ENCODE results near the gene GON7.

Gene GON7

DNA sequence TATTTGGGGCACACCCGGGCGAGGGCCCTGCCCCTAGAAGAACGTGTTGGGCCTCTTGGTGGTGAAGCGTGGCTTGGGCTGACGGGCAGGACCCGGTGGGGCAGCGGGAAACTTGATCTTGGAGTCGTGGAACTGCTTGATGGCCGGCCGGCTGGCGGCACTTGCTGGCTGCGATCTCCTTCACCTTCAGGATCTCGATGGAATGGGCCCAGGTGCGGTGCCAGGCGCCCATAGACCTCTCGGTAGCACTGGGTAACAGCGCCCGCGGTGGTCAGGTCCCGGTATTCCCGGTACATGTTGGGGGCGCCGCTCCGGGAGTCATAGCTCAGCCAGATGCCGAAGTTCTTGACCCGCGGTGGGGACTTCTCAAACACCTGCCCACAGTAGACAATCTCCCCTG lies 16.7 kb upstream of the GON7 start:
- H2BK5ac ChIP-seq (ENCODE audit: low read depth, low read length, poor library complexity, severe bottlenecking), result no peak overlapping the region
- DNase-seq, result no peak
- WGBS, result 98% methylated on average over 26 of the region's 27 CpGs
- no peak overlapping the region for H3K23ac ChIP-seq (ENCODE audit: low read length in 2 of 2)
- H3K79me1 ChIP-seq (replicated peaks; ENCODE audit: low read length, poor library complexity, severe bottlenecking), result peaks cover 2% of the 10 kb centered on the region
- H3K9ac ChIP-seq (ENCODE audit: low read length), result no peak overlapping the region
- no peak overlapping the region for H3K4me2 ChIP-seq (ENCODE audit: low read length, poor library complexity, severe bottlenecking)
- no peak overlapping the region for H2BK120ac ChIP-seq (ENCODE audit: low read depth, low read length)
- no peak overlapping the region for H4K8ac ChIP-seq (ENCODE audit: low read length)
- H2BK15ac ChIP-seq (ENCODE audit: low read depth, poor library complexity, severe bottlenecking), result no peak overlapping the region
- H3K27ac ChIP-seq (ENCODE audit: low read length, poor library complexity, severe bottlenecking), result no peak overlapping the region
- no peak overlapping the region for H2BK12ac ChIP-seq (ENCODE audit: low read length in 2 of 2)
- H3K4me1 ChIP-seq (ENCODE audit: control insufficient read depth, insufficient read depth, low read depth, low read length), result peaks cover 2% of the 10 kb centered on the region
- H4K91ac ChIP-seq (ENCODE audit: low read length), result no peak overlapping the region
- no peak overlapping the region for H3K14ac ChIP-seq (ENCODE audit: low read length in 2 of 2)
- no peaks in the 10 kb centered on the region for H3K9me3 ChIP-seq (ENCODE audit: control insufficient read depth, low read length)
- H3K27me3 ChIP-seq (ENCODE audit: control insufficient read depth in 1 of 2, insufficient read depth in 1 of 2, low read length in 2 of 2), result no peaks in the 10 kb centered on the region
- no peak overlapping the region for H2AK5ac ChIP-seq (ENCODE audit: low read length, severe bottlenecking)
- H3K4ac ChIP-seq (ENCODE audit: low read depth in 1 of 2, low read length in 2 of 2), result no peak overlapping the region
- peaks cover 31 to 70% of the 10 kb centered on the region in 2 experiments for H3K36me3 ChIP-seq (ENCODE audit: control insufficient read depth in 1 of 2, insufficient read depth in 2 of 2, low read depth in 1 of 2, low read length in 2 of 2)
- no peak overlapping the region for H3K4me3 ChIP-seq (ENCODE audit: insufficient read depth in 1 of 2, low read depth in 1 of 2, low read length in 2 of 2)
- H3K18ac ChIP-seq (ENCODE audit: low read depth in 1 of 2, low read length in 2 of 2), result no peak overlapping the region
- no peak overlapping the region for H2AFZ ChIP-seq (ENCODE audit: low read depth, low read length)

DNA sequence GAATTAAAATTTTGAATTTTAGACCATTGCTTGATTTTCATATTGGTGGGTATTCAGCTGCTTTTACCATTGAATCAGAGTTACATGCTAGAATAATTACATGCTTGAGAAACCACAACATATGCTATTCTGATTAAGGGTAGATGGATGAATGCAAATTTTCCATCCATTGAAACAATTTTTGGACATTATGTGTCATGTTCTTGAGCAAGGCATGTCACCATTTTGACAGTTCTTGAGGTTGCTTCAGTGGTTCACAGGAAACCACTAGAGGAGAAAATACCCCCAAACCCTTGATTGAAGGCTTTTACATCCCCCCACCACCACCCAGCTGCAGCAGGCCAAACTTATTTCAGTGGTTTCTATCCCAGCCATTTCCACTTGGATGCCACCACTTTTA lies 13.6 kb upstream of the GON7 start:
- Histone ChIP-seq H3K4me1 (ENCODE audit: control insufficient read depth, insufficient read depth, low read depth, low read length) (no peaks in the 10 kb centered on the region), H3K9ac (ENCODE audit: low read length) (no peak overlapping the region), H3K4me2 (ENCODE audit: low read length, poor library complexity, severe bottlenecking) (no peak overlapping the region), H2BK12ac (ENCODE audit: low read length in 2 of 2) (no peak overlapping the region), H2BK5ac (ENCODE audit: low read depth, low read length, poor library complexity, severe bottlenecking) (no peak overlapping the region), H3K79me1 (replicated peaks; ENCODE audit: low read length, poor library complexity, severe bottlenecking) (peaks cover 4% of the 10 kb centered on the region), H2BK120ac (ENCODE audit: low read depth, low read length) (no peak overlapping the region), H4K8ac (ENCODE audit: low read length) (no peak overlapping the region), H4K91ac (ENCODE audit: low read length) (no peak overlapping the region), H3K27me3 (ENCODE audit: control insufficient read depth in 1 of 2, insufficient read depth in 1 of 2, low read length in 2 of 2) (no peaks in the 10 kb centered on the region), H3K18ac (ENCODE audit: low read depth in 1 of 2, low read length in 2 of 2) (no peak overlapping the region), H2BK15ac (ENCODE audit: low read depth, poor library complexity, severe bottlenecking) (no peak overlapping the region), H3K14ac (ENCODE audit: low read length in 2 of 2) (no peak overlapping the region), H2AFZ (ENCODE audit: low read depth, low read length) (no peak overlapping the region), H3K4me3 (ENCODE audit: insufficient read depth in 1 of 2, low read depth in 1 of 2, low read length in 2 of 2) (no peak overlapping the region), H3K23ac (ENCODE audit: low read length in 2 of 2) (no peak overlapping the region), H3K9me3 (ENCODE audit: control insufficient read depth, low read length) (no peaks in the 10 kb centered on the region), H3K36me3 (ENCODE audit: control insufficient read depth in 1 of 2, insufficient read depth in 2 of 2, low read depth in 1 of 2, low read length in 2 of 2) (peaks cover 28 to 65% of the 10 kb centered on the region in 2 experiments), H2AK5ac (ENCODE audit: low read length, severe bottlenecking) (no peak overlapping the region), H3K27ac (ENCODE audit: low read length, poor library complexity, severe bottlenecking) (no peak overlapping the region), H3K4ac (ENCODE audit: low read depth in 1 of 2, low read length in 2 of 2) (no peak overlapping the region)
- no peak for DNase-seq

DNA sequence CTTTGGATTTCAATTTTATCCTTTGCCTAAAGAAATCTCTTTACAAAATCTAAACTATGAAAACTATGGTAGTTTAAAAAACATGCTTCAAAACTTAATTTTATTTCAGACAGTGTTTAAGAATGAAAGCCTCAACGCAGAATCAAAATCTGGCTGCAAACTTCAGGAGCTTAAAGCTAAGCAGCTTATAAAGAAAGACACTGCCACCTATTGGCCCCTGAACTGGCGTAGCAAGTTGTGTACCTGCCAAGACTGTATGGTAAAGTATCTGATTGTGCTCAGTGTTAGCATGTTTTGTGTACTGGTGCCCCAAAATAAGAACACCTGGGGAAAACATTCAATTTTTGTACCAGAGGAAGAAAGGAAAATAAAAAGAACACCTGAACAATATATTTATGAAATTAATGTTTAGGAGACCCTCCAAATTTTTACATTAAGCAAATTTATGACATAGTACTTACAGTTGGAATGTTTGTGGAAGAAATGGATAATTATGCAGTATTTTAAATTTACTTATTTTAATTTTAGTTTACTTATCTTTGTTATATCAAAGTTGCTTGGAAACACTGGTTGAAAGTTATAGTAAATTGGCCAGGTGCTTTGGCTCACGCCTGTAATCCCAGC lies 12.3 kb upstream of the GON7 start:
- H2AK5ac ChIP-seq (ENCODE audit: low read length, severe bottlenecking), result no peak overlapping the region
- H2AFZ ChIP-seq (ENCODE audit: low read depth, low read length), result no peak overlapping the region

DNA sequence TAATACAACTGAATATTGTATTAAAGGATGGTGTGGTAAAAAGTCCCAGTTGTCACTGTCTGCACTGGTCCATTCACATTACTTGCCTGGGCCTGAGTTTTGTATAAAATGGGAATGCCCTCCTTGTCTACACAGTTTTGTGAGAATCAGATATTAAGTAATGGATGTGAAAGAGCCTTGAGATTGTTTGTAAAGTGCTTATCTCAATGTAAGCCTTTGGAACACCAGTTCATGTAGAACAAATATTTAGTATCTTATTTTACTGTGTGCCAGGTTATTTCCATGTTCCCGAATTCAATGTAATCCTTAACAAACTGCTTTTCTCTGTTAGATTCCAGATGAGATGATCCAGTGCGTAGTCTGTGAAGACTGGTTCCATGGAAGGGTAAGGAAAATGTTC lies 7.7 kb upstream of the GON7 start:
- Histone ChIP-seq H3K9ac (ENCODE audit: low read length) (no peak overlapping the region), H3K23ac (ENCODE audit: low read length in 2 of 2) (no peak overlapping the region), H3K4me3 (ENCODE audit: insufficient read depth in 1 of 2, low read depth in 1 of 2, low read length in 2 of 2) (no peak overlapping the region), H3K36me3 (ENCODE audit: control insufficient read depth in 1 of 2, insufficient read depth in 2 of 2, low read depth in 1 of 2, low read length in 2 of 2) (peaks cover 13 to 61% of the 10 kb centered on the region in 2 experiments), H4K8ac (ENCODE audit: low read length) (no peak overlapping the region), H3K4ac (ENCODE audit: low read depth in 1 of 2, low read length in 2 of 2) (no peak overlapping the region), H3K9me3 (ENCODE audit: control insufficient read depth, low read length) (no peaks in the 10 kb centered on the region), H3K79me1 (replicated peaks; ENCODE audit: low read length, poor library complexity, severe bottlenecking) (peaks cover 10% of the 10 kb centered on the region), H2BK120ac (ENCODE audit: low read depth, low read length) (no peak overlapping the region), H2BK15ac (ENCODE audit: low read depth, poor library complexity, severe bottlenecking) (no peak overlapping the region), H4K91ac (ENCODE audit: low read length) (no peak overlapping the region), H3K27me3 (ENCODE audit: control insufficient read depth in 1 of 2, insufficient read depth in 1 of 2, low read length in 2 of 2) (no peaks in the 10 kb centered on the region), H2BK12ac (ENCODE audit: low read length in 2 of 2) (no peak overlapping the region), H3K4me1 (ENCODE audit: control insufficient read depth, insufficient read depth, low read depth, low read length) (no peaks in the 10 kb centered on the region), H3K14ac (ENCODE audit: low read length in 2 of 2) (no peak overlapping the region), H2AK5ac (ENCODE audit: low read length, severe bottlenecking) (no peak overlapping the region), H3K4me2 (ENCODE audit: low read length, poor library complexity, severe bottlenecking) (no peak overlapping the region), H2AFZ (ENCODE audit: low read depth, low read length) (no peak overlapping the region), H2BK5ac (ENCODE audit: low read depth, low read length, poor library complexity, severe bottlenecking) (no peak overlapping the region), H3K18ac (ENCODE audit: low read depth in 1 of 2, low read length in 2 of 2) (no peak overlapping the region), H3K27ac (ENCODE audit: low read length, poor library complexity, severe bottlenecking) (no peak overlapping the region)
- WGBS, result no CpG with 5 or more reads among the region's 2 CpGs
- no peak for DNase-seq

More for the DNA sequence above, 12.3 kb upstream of the GON7 start:
- H3K79me1 ChIP-seq (replicated peaks; ENCODE audit: low read length, poor library complexity, severe bottlenecking), result peaks cover 6% of the 10 kb centered on the region
- H3K9ac ChIP-seq (ENCODE audit: low read length), result no peak overlapping the region
- H4K91ac ChIP-seq (ENCODE audit: low read length), result no peak overlapping the region
- H2BK12ac ChIP-seq (ENCODE audit: low read length in 2 of 2), result no peak overlapping the region
- WGBS, result 78% methylated on average over 3 of the region's 3 CpGs
- H3K23ac ChIP-seq (ENCODE audit: low read length in 2 of 2), result no peak overlapping the region
- peak; percentile 65 for DNase-seq
- no peak overlapping the region for H2BK5ac ChIP-seq (ENCODE audit: low read depth, low read length, poor library complexity, severe bottlenecking)
- H3K4ac ChIP-seq (ENCODE audit: low read depth in 1 of 2, low read length in 2 of 2), result no peak overlapping the region
- no peak overlapping the region for H2BK15ac ChIP-seq (ENCODE audit: low read depth, poor library complexity, severe bottlenecking)
- H3K27me3 ChIP-seq (ENCODE audit: control insufficient read depth in 1 of 2, insufficient read depth in 1 of 2, low read length in 2 of 2), result no peaks in the 10 kb centered on the region
- no peak overlapping the region for H3K4me3 ChIP-seq (ENCODE audit: insufficient read depth in 1 of 2, low read depth in 1 of 2, low read length in 2 of 2)
- no peak overlapping the region for H3K4me2 ChIP-seq (ENCODE audit: low read length, poor library complexity, severe bottlenecking)
- H3K36me3 ChIP-seq (ENCODE audit: control insufficient read depth in 1 of 2, insufficient read depth in 2 of 2, low read depth in 1 of 2, low read length in 2 of 2), result peaks cover 28 to 74% of the 10 kb centered on the region in 2 experiments
- H3K27ac ChIP-seq (ENCODE audit: low read length, poor library complexity, severe bottlenecking), result no peak overlapping the region
- H3K4me1 ChIP-seq (ENCODE audit: control insufficient read depth, insufficient read depth, low read depth, low read length), result no peaks in the 10 kb centered on the region
- H3K9me3 ChIP-seq (ENCODE audit: control insufficient read depth, low read length), result no peaks in the 10 kb centered on the region
- no peak overlapping the region for H4K8ac ChIP-seq (ENCODE audit: low read length)
- no peak overlapping the region for H2BK120ac ChIP-seq (ENCODE audit: low read depth, low read length)
- H3K18ac ChIP-seq (ENCODE audit: low read depth in 1 of 2, low read length in 2 of 2), result no peak overlapping the region
- H3K14ac ChIP-seq (ENCODE audit: low read length in 2 of 2), result no peak overlapping the region

Measured in mesenchymal stem cell (in vitro differentiated cells and primary cell).